ENCODE results near the gene LBP. TPM values are rescaled to one million over a fixed set of nuclear protein-coding genes. Genes with fewer than 3 reads are reported as not detected.
"Not testable (repeated sequence)": the region's sequence is repeated elsewhere in the genome, so short reads cannot be mapped to it uniquely, and the experiment has no call there.

The LBP gene
- total and polyA plus RNA-seq, 10 donors, result 0.09 to 0.13 (median 0.11) TPM; not detected in 7

DNA sequence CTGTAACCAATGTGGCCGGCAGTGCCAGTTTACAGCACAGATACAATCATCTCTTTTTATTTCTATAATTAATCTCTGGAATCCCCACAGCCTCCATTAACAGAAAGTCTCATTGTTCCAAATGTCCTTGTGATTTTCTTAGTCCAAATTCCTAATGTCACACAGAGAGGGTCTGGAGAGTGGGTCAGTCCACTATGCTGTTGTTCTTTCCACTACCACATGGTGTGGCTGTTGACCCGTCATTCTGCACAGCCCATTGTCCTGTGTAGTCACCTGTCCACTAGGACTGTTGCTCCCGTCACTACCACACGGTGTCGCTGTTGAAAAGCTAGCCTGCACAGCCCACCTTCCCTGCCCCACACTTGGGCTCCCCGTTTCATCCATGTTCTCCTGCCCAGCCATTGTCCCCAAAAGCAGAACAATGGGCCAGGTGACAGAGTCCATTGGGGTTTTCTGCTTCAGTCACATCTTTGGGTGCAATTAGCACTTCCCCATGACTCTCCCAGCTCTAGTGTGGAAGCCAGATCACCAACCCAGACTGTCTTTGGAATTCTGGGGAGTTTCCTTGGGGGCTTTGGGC lies 8.6 kb upstream of the LBP start:
- Histone ChIP-seq H3K36me3 (peaks cover 0 to 38% (median 0%) of the 10 kb centered on the region in 6 donors), H3K9me3 (peaks cover 0 to 20% (median 12%) of the 10 kb centered on the region in 8 donors), H3K27ac (no peak overlapping the region), H3K4me3 (no peak overlapping the region), H3K4me1 (no peaks in the 10 kb centered on the region), H3K27me3 (replicated peaks in 1 of 7) (peaks cover 0 to 48% (median 0%) of the 10 kb centered on the region in 7 donors)
- intact Hi-C loops (cut with DNase I; ENCODE audit: low total_unique reads), result no loop called here
- TF ChIP-seq, protein P1, sequence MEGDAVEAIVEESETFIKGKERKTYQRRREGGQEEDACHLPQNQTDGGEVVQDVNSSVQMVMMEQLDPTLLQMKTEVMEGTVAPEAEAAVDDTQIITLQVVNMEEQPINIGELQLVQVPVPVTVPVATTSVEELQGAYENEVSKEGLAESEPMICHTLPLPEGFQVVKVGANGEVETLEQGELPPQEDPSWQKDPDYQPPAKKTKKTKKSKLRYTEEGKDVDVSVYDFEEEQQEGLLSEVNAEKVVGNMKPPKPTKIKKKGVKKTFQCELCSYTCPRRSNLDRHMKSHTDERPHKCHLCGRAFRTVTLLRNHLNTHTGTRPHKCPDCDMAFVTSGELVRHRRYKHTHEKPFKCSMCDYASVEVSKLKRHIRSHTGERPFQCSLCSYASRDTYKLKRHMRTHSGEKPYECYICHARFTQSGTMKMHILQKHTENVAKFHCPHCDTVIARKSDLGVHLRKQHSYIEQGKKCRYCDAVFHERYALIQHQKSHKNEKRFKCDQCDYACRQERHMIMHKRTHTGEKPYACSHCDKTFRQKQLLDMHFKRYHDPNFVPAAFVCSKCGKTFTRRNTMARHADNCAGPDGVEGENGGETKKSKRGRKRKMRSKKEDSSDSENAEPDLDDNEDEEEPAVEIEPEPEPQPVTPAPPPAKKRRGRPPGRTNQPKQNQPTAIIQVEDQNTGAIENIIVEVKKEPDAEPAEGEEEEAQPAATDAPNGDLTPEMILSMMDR (IDR thresholded peaks at IDR 0.05 in 8 of 11, conservative IDR thresholded peaks at IDR 0.05 in 3 of 11), result peak in 7 of 11 experiments; percentile 15 to 47 (median 33)
- TF ChIP-seq POLR2AphosphoS5 (IDR thresholded peaks at IDR 0.05), result no peak
- 36 to 50% (median 40%) methylated on average over 6 of the region's 6 CpGs for WGBS, 5 donors
- no peak for DNase-seq

DNA sequence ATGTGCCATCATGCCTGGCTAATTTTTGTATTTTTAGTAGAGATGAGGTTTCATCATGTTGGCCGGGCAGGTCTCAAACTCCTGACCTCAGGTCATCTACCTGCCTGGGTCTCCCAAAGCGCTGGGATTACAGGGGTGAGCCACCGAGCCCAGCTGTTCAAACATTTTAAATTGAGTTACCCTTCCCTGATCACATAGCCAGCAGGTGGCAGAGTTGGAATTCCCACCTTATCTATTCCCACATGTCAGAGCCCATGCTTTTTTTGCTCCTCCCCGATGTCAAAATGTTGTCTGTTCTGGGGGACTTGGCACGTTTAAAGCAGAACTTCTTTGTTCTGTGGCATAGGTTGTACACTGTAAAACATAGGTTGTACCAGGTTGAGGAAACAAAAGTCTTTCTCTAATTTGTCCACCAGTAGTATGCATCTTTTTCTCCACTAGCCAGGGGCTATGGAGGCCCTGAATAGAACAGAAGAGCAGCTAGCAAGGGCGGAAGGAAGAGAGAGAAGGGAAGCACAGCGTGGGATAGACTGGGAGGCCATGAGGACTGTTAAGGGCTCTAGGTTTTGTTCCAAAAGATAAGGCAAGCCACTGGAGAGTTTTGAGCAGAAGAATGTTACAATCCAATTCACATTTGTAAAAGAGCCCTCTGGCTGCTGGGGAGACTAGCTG lies 7.3 kb upstream of the LBP start:
- Histone ChIP-seq H3K36me3 (peaks cover 0 to 33% (median 0%) of the 10 kb centered on the region in 6 donors), H3K9me3 (peaks cover 0 to 20% (median 12%) of the 10 kb centered on the region in 8 donors), H3K4me3 (no peak overlapping the region), H3K27me3 (replicated peaks in 1 of 7) (peaks cover 0 to 44% (median 0%) of the 10 kb centered on the region in 7 donors), H3K27ac (no peak overlapping the region), H3K4me1 (no peaks in the 10 kb centered on the region)
- WGBS, 5 donors, result 54 to 62% (median 59%) methylated on average over 7 of the region's 7 CpGs
- DNase-seq, result no peak
- TF ChIP-seq POLR2A (IDR thresholded peaks at IDR 0.05), result no peak
- no peak for TF ChIP-seq POLR2AphosphoS5 (IDR thresholded peaks at IDR 0.05)
- TF ChIP-seq, protein P1 (IDR thresholded peaks at IDR 0.05 in 8 of 11, conservative IDR thresholded peaks at IDR 0.05 in 3 of 11), result no peak
- intact Hi-C loops (cut with DNase I; ENCODE audit: low total_unique reads), result no loop called here

DNA sequence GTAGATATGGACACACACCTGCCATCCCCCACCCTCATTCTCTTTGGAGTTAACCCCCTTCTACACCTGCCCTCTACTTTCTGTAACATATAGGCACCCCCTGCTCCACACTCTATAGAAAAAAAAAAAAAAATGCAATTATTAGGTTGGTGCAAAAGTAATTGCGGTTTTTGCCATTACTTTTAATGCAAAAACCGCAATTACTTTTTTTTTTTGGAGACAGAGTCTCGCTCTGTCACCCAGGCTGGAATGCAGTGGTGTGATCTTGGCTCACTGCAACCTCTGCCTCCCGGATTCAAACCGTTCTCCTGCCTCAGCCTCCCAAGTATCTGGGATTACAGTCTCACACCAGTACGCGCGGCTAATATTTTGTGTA lies 6.8 kb upstream of the LBP start:
- H3K4me1 ChIP-seq; intact Hi-C loops (cut with DNase I; ENCODE audit: low total_unique reads); DNase-seq; H3K27ac ChIP-seq; H3K4me3 ChIP-seq: not testable (repeated sequence)
- Histone ChIP-seq H3K36me3 (peaks cover 0 to 28% (median 0%) of the 10 kb centered on the region in 6 donors), H3K27me3 (replicated peaks in 1 of 7) (peaks cover 0 to 42% (median 0%) of the 10 kb centered on the region in 7 donors), H3K9me3 (peaks cover 0 to 20% (median 12%) of the 10 kb centered on the region in 8 donors)
- WGBS, 5 donors, result 88 to 94% (median 91%) methylated on average over 8 of the region's 8 CpGs

DNA sequence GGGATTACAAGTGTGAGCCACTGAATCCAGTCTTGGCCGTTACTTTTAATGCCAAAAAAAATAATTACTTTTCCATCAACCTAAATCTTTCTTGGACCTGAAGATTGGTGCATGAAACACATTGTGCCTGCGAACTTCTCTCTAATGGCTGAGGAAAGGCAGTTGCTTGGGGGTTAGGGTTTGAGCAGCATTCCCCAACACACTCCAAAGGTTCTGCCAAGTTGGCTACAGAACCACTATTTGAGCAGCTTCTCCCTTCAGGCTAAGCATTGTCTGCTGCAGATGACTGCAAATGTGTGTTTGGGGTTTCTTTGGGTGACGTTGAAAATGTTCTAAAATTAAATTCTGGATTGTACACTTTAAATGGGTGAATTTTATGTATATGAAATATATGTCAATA lies 6.3 kb upstream of the LBP start:
- intact Hi-C loops (cut with DNase I; ENCODE audit: low total_unique reads), result no loop called here
- Histone ChIP-seq H3K36me3 (peaks cover 0 to 24% (median 0%) of the 10 kb centered on the region in 6 donors), H3K4me3 (no peak overlapping the region), H3K27ac (no peak overlapping the region), H3K27me3 (replicated peaks in 1 of 7) (peaks cover 0 to 39% (median 0%) of the 10 kb centered on the region in 7 donors), H3K4me1 (no peaks in the 10 kb centered on the region), H3K9me3 (peaks cover 0 to 20% (median 12%) of the 10 kb centered on the region in 8 donors)
- DNase-seq, result no peak
- WGBS, 5 donors, result 62 to 76% (median 74%) methylated on average over 3 of the region's 3 CpGs
- no peak for TF ChIP-seq POLR2A (IDR thresholded peaks at IDR 0.05)
- TF ChIP-seq POLR2AphosphoS5 (IDR thresholded peaks at IDR 0.05), result no peak
- TF ChIP-seq, protein P1 (IDR thresholded peaks at IDR 0.05 in 8 of 11, conservative IDR thresholded peaks at IDR 0.05 in 3 of 11), result no peak

Measured in spleen (tissue), 11 donors.